CD4-positive, alpha-beta T cell treated with Interleukin-17A for 1 hour (primary cell): ENCODE results near the gene NAA10.
A peak's percentile ranks its signal among the peaks of the same experiment; 100 is the strongest.

ENCODE experiments used
- DNase-seq: peaks from one replicate; pipeline ENCODE4 v3.0.0-alpha.2; 2020

Gene NAA10

GRCh38 chrX:153966841-153967535 is 32.2 kb upstream of the NAA10 start:
- peak; percentile 43 for DNase-seq

GRCh38 chrX:153966283-153966688 is 31.4 kb upstream of the NAA10 start:
- DNase-seq, result no peak

- no peak for DNase-seq
Measured at GRCh38 chrX:153965406-153965805, 30.6 kb upstream of the NAA10 start.

GRCh38 chrX:153964105-153964504 is 29.3 kb upstream of the NAA10 start:
- DNase-seq, result no peak

GRCh38 chrX:153963546-153963945 is 28.7 kb upstream of the NAA10 start:
- DNase-seq, result no peak

GRCh38 chrX:153961292-153961691 is 26.5 kb upstream of the NAA10 start:
- DNase-seq, result no peak

- DNase-seq, result no peak
Measured at GRCh38 chrX:153960786-153961185, 25.9 kb upstream of the NAA10 start.

GRCh38 chrX:153960077-153960476 is 25.2 kb upstream of the NAA10 start:
- no peak for DNase-seq

GRCh38 chrX:153959649-153960048 is 24.8 kb upstream of the NAA10 start:
- DNase-seq, result no peak

GRCh38 chrX:153958605-153959004 is 23.8 kb upstream of the NAA10 start:
- no peak for DNase-seq

GRCh38 chrX:153957224-153957623 is 22.4 kb upstream of the NAA10 start:
- DNase-seq, result no peak

GRCh38 chrX:153956044-153956907 is 21.4 kb upstream of the NAA10 start:
- no peak for DNase-seq

GRCh38 chrX:153955228-153955732 is 20.4 kb upstream of the NAA10 start:
- DNase-seq, result no peak

GRCh38 chrX:153954558-153955227 is 19.9 kb upstream of the NAA10 start:
- DNase-seq, result no peak

- no peak for DNase-seq
Measured at GRCh38 chrX:153953892-153954557, 19.2 kb upstream of the NAA10 start.

GRCh38 chrX:153953342-153953830 is 18.5 kb upstream of the NAA10 start:
- peak; percentile 81 for DNase-seq

- no peak for DNase-seq
Measured at GRCh38 chrX:153952373-153953026, 17.7 kb upstream of the NAA10 start.

GRCh38 chrX:153951683-153952372 is 17.0 kb upstream of the NAA10 start:
- no peak for DNase-seq

GRCh38 chrX:153950127-153950526 is 15.3 kb upstream of the NAA10 start:
- no peak for DNase-seq

- no peak for DNase-seq
Measured at GRCh38 chrX:153948847-153949805, 14.3 kb upstream of the NAA10 start.
